ENCODE measurements around the gene INPP5A.

Gene INPP5A

DNA sequence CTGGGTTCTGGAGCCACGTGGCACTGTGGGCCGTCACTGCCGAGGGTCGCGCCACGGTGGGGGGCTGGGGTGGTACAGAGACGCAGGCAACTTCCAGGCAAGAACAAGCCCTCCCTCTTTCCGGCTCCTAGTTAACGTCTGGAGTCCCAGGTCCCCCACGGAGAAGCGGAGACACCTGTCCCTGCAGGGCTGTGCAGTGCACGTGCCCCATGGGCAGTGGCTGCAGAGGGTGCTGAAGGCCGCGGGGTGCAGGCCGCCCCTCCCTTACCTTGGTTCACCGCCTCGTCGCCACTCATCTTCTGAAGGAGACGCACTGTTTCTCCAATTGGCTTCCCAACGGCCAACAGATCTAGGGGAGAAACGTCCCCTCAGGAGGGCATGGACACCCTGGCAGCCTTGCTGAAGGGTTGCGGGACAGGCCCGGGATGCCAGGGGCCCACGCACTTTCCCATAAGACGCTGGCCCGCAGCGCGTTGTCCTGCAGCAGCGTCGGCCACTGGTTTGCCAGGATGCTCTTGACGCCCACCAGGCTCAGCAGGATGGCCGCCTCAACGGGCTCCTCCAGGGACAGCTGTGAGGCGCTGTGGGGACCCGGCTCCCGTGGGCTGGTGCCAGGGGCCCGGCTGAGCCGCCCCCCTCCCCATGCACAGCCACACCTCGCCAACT is 272.7 kb downstream of the INPP5A start:
- DNase-seq (ENCODE audit: extremely low spot score), result no peak
- TF ChIP-seq, protein P1, sequence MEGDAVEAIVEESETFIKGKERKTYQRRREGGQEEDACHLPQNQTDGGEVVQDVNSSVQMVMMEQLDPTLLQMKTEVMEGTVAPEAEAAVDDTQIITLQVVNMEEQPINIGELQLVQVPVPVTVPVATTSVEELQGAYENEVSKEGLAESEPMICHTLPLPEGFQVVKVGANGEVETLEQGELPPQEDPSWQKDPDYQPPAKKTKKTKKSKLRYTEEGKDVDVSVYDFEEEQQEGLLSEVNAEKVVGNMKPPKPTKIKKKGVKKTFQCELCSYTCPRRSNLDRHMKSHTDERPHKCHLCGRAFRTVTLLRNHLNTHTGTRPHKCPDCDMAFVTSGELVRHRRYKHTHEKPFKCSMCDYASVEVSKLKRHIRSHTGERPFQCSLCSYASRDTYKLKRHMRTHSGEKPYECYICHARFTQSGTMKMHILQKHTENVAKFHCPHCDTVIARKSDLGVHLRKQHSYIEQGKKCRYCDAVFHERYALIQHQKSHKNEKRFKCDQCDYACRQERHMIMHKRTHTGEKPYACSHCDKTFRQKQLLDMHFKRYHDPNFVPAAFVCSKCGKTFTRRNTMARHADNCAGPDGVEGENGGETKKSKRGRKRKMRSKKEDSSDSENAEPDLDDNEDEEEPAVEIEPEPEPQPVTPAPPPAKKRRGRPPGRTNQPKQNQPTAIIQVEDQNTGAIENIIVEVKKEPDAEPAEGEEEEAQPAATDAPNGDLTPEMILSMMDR (IDR thresholded peaks at IDR 0.05; ENCODE audit: control extremely low read depth, extremely low read depth, low read depth, missing control alignments), result no peak
- ChIA-PET POLR2A (no interaction called here), CTCF (no interaction called here)

DNA sequence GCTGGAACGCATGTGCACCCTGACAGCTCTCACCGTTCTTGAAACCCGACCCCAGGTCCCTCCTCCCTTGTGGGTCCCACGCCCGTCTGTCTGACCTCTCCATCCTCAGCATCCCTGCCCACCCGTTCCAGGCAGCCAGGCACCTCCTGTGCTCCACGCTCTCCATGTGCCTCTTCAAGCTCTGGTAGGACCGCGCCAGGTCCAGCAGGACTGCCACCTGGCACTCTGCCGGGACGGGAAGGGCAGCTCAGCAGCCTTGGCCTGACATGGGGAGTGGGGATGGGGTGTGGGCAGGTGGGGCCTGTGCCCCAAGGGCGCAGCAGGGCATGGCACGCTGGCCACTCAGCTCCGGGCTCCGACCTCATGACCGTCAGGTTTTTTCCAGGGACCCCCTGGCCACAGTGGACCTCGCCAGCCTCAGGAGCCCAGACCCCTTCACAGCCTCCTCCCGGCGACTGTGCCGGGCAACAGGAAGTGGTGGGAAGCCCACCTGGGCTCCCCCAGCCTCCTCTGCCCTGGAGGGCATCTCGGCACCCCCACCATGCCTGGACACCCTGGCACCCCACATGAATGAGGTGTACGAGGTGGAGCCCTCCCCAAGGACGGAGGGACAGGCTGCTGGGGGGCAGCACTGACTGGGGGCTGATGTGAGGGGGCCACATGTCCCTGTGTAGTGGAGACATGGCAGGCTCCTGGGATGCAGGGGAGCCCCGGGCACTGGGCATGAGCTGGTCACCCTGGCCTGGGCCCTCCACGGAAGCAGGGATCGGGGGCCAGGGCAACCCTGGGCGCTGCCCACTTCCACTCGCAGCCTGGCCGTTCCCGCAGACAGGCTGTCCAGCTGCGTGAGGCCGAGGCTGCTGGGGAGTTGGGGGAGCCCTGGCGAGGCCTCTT is 273.5 kb downstream of the INPP5A start:
- CTCF ChIA-PET, result no interaction called here
- POLR2A ChIA-PET, result no interaction called here
- TF ChIP-seq, protein P1 (IDR thresholded peaks at IDR 0.05; ENCODE audit: control extremely low read depth, extremely low read depth, low read depth, missing control alignments), result no peak
- no peak for DNase-seq (ENCODE audit: extremely low spot score)

DNA sequence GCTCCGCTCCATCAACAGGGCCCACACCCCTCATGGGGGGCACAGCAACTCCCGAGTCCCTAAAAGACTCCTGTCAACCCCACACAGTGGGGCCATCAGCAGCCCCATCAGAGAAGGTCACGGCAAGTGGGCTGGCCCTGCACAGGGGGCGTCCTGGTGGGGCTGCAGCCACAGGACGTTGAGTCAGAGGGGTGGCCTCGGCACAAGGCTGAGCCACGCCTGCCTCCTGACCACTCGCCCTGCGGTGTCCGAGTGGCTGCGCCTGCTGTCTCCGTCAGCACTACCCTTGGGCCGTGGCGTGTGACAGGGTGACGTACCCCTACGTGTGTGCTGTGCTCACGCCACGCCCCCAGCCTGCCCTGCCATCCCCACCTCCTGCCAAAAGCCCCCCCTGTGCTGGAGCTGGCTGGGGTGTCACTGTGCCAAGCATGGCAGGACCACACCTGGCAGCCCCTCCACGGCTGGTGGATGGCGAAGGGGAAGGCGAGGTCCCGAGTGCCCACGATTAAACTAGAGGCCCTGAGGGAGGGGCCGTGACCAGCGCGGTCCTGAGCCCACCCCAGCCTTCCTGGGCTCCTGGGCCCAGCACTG is 274.4 kb downstream of the INPP5A start:
- DNase-seq (ENCODE audit: extremely low spot score), result no peak
- ChIA-PET POLR2A (no interaction called here), CTCF (no interaction called here)
- TF ChIP-seq, protein P1 (IDR thresholded peaks at IDR 0.05; ENCODE audit: control extremely low read depth, extremely low read depth, low read depth, missing control alignments), result no peak

DNA sequence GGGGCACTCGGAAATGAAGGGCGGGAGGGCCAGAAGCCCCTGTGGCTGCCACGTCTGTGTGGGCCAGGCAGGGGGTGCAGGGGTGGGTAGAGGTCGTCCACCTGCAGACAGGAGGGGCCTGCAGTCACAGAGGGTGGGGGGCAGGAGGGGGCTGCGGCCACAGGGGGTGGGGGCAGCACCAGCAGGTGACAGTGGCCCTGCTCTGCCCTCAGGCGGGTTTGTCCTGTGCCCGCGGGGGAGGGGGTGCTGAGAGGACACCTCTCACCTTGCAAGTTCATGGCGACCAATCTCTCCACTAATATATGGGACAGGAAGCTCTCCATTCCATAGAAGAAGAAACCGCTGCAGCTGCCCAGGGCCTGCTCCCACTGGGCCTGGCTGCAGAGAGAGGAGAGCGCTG is 274.9 kb downstream of the INPP5A start:
- DNase-seq (ENCODE audit: extremely low spot score), result no peak
- ChIA-PET POLR2A (no interaction called here), CTCF (no interaction called here)
- TF ChIP-seq, protein P1 (IDR thresholded peaks at IDR 0.05; ENCODE audit: control extremely low read depth, extremely low read depth, low read depth, missing control alignments), result no peak

DNA sequence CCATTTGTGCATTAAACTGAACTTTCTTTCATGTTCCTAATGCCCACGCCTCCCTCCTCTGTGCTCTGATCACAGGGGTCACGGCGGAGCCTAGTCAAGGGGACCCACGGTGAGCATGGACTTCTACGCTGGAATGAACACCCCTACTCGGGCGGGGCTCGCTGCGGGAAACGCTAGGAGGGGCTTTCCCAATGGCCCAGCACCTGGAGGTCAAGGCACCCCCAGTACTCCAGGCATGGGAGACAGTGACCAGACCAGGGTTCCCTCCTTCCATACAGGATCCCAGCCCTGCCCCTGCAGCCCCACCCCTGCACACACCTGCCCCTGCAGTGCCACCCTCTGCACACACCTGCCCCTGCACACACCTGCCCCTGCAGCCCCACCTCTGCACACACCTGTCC is 275.4 kb downstream of the INPP5A start:
- POLR2A ChIA-PET, result no interaction called here
- CTCF ChIA-PET, result no interaction called here
- DNase-seq (ENCODE audit: extremely low spot score), result no peak
- TF ChIP-seq, protein P1 (IDR thresholded peaks at IDR 0.05; ENCODE audit: control extremely low read depth, extremely low read depth, low read depth, missing control alignments), result no peak

DNA sequence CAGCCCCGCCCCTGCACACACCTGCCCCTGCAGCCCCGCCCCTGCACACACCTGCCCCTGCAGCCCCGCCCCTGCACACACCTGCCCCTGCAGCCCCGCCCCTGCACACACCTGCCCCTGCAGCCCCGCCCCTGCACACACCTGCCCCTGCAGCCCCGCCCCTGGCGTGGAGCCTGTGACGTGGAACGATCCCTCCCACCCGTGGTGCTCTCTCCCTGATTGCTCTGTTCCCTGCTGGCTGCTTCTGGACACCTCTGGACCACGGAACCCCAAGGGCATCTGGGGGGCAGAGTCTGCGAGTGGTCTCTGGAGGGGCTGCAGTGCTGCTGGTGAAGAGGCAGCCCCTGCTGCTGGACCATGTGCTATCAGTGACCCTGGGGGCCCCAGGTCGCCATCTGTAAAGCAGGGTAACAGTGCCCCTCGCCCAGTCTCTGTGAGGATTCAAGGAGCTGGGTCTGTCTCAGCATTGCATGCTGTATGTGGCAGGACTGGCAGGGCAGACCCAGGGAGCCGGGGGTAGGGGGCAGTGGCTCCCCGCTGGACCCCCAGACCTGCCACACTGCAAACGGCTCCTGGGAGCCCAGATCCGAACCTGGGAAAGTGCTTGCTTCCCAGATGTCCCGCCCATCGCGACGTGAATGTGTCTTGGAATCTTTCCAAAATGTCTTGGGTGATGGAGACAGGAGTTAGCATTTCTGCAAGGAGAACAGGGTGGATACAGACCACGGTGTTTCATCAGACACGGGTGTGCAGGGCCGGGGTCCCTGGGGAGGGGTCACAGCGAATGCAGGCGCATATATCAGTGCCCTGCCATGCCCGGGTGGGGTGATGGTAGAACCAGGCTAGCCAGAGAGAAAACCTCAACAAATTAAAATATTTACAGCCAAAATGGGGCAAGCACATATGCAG is 276.2 kb downstream of the INPP5A start:
- POLR2A ChIA-PET, result no interaction called here
- TF ChIP-seq, protein P1 (IDR thresholded peaks at IDR 0.05; ENCODE audit: control extremely low read depth, extremely low read depth, low read depth, missing control alignments), result no peak
- CTCF ChIA-PET, result no interaction called here
- DNase-seq (ENCODE audit: extremely low spot score), result no peak

All from GM10248 (cell line).